ENCODE results near the gene DBX1.

Gene DBX1

GRCh38 chr11:20111871-20112270 lies 48.4 kb downstream of the DBX1 start:
- H3K9ac ChIP-seq (ENCODE audit: low read length), result no peak overlapping the region
- H3K4me1 ChIP-seq (ENCODE audit: low read length), result peaks cover 15% of the 10 kb centered on the region
- H3K4me3 ChIP-seq (ENCODE audit: low read length), result no peak overlapping the region
- peaks cover 17% of the 10 kb centered on the region; the same call in 1 of the 2 replicates for H3K27me3 ChIP-seq (ENCODE audit: low read depth, low read length)
- H3K4me2 ChIP-seq (ENCODE audit: low read length), result no peak overlapping the region
- H2AFZ ChIP-seq (ENCODE audit: low read depth, low read length), result no peak overlapping the region
- no peak overlapping the region for H3K27ac ChIP-seq (ENCODE audit: low read length)
- no peaks in the 10 kb centered on the region for H4K20me1 ChIP-seq (ENCODE audit: insufficient read depth, low read length)
- TF ChIP-seq, protein P1, sequence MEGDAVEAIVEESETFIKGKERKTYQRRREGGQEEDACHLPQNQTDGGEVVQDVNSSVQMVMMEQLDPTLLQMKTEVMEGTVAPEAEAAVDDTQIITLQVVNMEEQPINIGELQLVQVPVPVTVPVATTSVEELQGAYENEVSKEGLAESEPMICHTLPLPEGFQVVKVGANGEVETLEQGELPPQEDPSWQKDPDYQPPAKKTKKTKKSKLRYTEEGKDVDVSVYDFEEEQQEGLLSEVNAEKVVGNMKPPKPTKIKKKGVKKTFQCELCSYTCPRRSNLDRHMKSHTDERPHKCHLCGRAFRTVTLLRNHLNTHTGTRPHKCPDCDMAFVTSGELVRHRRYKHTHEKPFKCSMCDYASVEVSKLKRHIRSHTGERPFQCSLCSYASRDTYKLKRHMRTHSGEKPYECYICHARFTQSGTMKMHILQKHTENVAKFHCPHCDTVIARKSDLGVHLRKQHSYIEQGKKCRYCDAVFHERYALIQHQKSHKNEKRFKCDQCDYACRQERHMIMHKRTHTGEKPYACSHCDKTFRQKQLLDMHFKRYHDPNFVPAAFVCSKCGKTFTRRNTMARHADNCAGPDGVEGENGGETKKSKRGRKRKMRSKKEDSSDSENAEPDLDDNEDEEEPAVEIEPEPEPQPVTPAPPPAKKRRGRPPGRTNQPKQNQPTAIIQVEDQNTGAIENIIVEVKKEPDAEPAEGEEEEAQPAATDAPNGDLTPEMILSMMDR (IDR thresholded peaks at IDR 0.05; ENCODE audit: low read depth, low read length), result no peak
- no peak for TF ChIP-seq EZH2phosphoT487 (IDR thresholded peaks at IDR 0.05; ENCODE audit: low read depth)
- no peaks in the 10 kb centered on the region for H3K36me3 ChIP-seq (replicated peaks; ENCODE audit: low read depth, low read length)
- no peaks in the 10 kb centered on the region for H3K79me2 ChIP-seq (ENCODE audit: low read length)
- no peaks in the 10 kb centered on the region for H3K9me3 ChIP-seq (ENCODE audit: insufficient read depth, low read length)

DNA sequence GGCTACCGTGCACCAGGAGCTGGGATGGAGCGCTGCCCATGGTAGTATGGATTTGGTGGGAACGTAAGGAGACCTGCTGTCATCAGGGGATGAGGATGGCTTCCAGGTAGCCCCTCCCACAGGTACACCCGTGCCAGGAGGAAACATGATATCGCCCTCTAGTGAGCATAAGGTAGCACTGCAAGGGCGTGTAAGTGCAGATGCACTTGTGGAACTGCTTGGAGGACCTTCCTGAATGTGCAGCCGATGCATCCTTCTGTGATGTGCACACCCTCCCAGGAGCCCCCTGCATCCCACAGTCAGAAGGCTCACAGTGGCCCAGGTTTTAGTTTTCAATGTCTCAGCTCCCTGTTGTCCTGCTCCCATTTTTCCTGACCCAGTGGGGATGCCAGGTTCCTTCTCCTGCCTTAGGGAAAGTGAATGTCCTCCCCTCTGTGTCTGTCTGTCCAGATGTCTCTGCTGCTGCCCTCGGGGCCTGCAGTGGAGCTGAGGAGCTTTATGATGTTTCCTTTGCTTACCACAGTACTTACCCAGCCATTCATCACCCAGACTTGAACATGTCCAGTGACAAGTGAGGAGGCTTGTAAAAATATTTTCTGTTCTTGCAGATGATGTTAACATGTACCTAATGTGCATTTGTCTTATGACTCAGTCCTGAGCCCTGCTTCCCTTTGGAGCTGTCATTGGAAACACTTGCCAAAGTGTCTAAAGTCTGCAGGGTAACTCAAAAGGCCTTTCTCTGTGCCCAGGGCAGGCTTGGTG lies 49.2 kb downstream of the DBX1 start:
- peak overlapping the region; percentile 42; the same call in 1 of the 2 replicates for H3K4me2 ChIP-seq (ENCODE audit: low read length)
- peaks cover 15% of the 10 kb centered on the region for H3K4me1 ChIP-seq (ENCODE audit: low read length)
- H3K9ac ChIP-seq (ENCODE audit: low read length), result no peak overlapping the region
- TF ChIP-seq, protein P1 (IDR thresholded peaks at IDR 0.05; ENCODE audit: low read depth, low read length), result peak; percentile 92
- TF ChIP-seq EZH2phosphoT487 (IDR thresholded peaks at IDR 0.05; ENCODE audit: low read depth), result no peak
- no peaks in the 10 kb centered on the region for H3K9me3 ChIP-seq (ENCODE audit: insufficient read depth, low read length)
- no peak overlapping the region for H3K27ac ChIP-seq (ENCODE audit: low read length)
- no peaks in the 10 kb centered on the region for H3K36me3 ChIP-seq (replicated peaks; ENCODE audit: low read depth, low read length)
- no peaks in the 10 kb centered on the region for H4K20me1 ChIP-seq (ENCODE audit: insufficient read depth, low read length)
- no peak overlapping the region for H3K4me3 ChIP-seq (ENCODE audit: low read length)
- no peaks in the 10 kb centered on the region for H3K79me2 ChIP-seq (ENCODE audit: low read length)
- no peak overlapping the region for H2AFZ ChIP-seq (ENCODE audit: low read depth, low read length)
- H3K27me3 ChIP-seq (ENCODE audit: low read depth, low read length), result peaks cover 17% of the 10 kb centered on the region; the same call in 1 of the 2 replicates

DNA sequence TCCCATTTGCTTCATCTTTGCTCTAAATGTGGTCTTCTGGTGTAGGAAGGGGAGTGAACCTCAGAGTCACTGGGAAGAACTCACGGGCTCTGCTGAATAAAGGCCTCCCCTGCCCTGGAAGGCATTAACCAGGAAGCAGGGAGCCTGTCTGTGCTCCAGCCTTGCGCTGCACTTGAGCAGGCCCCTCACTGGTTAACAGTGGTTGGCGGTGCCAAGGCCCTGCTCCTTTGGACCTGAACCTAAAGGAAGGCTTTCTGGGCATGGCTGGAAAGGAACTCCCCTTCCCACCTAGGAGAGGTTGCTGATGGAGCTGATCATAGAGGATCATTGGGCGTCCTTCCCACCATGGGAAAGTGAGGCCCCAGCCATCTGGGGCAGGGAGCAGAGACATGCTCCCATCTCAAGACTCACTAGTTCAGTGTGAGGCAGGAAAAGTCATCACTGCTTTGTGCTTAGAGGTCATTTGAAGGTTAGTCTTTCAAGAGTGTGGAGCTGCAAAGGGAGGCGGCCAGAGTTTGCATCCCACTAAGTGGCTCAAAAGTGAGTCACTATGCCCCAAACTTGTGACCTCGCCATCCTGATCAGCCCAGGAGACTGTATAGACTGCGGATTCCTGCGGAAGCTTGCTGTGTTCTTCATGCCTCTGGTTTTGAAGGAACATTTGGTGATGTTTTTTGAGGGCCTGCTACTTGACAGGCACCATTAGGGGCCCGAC lies 50.4 kb downstream of the DBX1 start:
- H3K9me3 ChIP-seq (ENCODE audit: insufficient read depth, low read length), result no peaks in the 10 kb centered on the region
- H3K36me3 ChIP-seq (replicated peaks; ENCODE audit: low read depth, low read length), result no peaks in the 10 kb centered on the region
- peaks cover 22% of the 10 kb centered on the region; the same call in 1 of the 2 replicates for H3K27me3 ChIP-seq (ENCODE audit: low read depth, low read length)
- H3K4me3 ChIP-seq (ENCODE audit: low read length), result no peak overlapping the region
- no peak overlapping the region for H3K4me2 ChIP-seq (ENCODE audit: low read length)
- H3K9ac ChIP-seq (ENCODE audit: low read length), result no peak overlapping the region
- no peaks in the 10 kb centered on the region for H4K20me1 ChIP-seq (ENCODE audit: insufficient read depth, low read length)
- peaks cover 15% of the 10 kb centered on the region for H3K4me1 ChIP-seq (ENCODE audit: low read length)
- H3K79me2 ChIP-seq (ENCODE audit: low read length), result no peaks in the 10 kb centered on the region
- no peak for TF ChIP-seq EZH2phosphoT487 (IDR thresholded peaks at IDR 0.05; ENCODE audit: low read depth)
- TF ChIP-seq, protein P1 (IDR thresholded peaks at IDR 0.05; ENCODE audit: low read depth, low read length), result no peak
- H3K27ac ChIP-seq (ENCODE audit: low read length), result no peak overlapping the region
- no peak overlapping the region for H2AFZ ChIP-seq (ENCODE audit: low read depth, low read length)

Data from OCI-LY3 (cell line).